ENCODE measurements around the gene TBX4. TPM values are rescaled to one million over a fixed set of nuclear protein-coding genes. Genes with fewer than 3 reads are reported as not detected.

The TBX4 gene
- total RNA-seq, 1 donor = under 0.01 TPM

DNA sequence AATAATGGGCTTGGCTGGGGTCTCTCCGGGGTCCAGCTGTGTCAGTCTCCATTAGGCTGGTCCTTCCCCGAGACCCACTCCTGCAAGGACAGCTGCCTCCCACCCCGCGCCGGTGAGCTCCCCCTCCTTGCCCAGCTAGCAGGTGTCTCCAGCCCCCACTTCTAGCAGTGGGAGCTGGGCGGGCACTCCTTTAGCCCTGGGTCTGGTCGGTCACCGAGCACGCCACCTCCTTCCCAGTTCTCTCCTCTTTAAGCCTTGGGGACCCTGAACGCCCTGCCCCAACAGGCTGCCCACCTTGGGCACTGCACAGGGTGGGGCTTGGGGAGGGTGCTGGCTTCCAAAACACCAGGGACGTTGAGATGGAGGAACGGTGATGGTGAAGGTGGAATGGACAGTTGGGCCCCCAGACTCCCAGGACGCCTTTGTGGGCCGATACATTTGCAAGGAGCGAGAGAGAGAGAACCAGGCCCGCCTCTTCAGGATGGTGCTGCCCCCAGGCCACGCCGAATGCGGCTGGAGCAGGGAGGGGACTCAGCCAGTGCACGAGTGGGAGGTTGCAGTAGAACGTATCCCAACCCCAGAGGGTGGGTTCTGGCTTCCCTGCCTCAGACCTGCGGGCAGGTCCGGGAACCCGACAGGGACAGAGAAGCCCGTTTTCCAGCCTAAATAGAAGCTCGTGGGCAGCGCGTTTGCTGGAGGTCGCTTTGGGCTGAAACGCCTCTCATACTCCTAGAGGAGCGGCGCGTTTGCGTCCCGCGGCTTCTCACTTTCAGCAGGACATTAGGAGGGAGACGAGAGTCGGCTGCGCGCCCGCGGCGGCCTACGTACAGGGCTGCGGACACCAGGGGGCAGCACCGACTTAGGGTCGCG, 41.8 kb upstream of the TBX4 start:
- Histone ChIP-seq H3K4me1 (ENCODE audit: insufficient read depth, low read length) (peaks cover 48% of the 10 kb centered on the region), H3K9me3 (ENCODE audit: low read depth, low read length) (no peaks in the 10 kb centered on the region), H3K27me3 (ENCODE audit: insufficient read depth, low read length) (peaks cover 74% of the 10 kb centered on the region), H3K4me3 (ENCODE audit: low read length) (no peak overlapping the region)

DNA sequence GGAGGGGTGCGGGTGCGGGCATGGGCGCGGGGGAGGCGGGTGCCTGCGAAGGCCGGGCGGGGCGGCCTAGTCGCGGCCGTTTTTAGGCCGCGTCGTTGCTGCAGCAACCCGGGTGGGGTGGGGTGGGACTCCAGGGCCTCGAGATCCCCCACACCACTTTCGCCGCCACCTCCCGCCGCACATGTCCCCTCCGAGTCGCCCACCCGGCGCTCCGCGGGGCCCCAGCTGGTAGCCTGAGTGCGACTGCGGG, 41.3 kb upstream of the TBX4 start:
- Histone ChIP-seq H3K4me1 (ENCODE audit: insufficient read depth, low read length) (peaks cover 45% of the 10 kb centered on the region), H3K27me3 (ENCODE audit: insufficient read depth, low read length) (peaks cover 69% of the 10 kb centered on the region), H3K4me3 (ENCODE audit: low read length) (no peak overlapping the region)

DNA sequence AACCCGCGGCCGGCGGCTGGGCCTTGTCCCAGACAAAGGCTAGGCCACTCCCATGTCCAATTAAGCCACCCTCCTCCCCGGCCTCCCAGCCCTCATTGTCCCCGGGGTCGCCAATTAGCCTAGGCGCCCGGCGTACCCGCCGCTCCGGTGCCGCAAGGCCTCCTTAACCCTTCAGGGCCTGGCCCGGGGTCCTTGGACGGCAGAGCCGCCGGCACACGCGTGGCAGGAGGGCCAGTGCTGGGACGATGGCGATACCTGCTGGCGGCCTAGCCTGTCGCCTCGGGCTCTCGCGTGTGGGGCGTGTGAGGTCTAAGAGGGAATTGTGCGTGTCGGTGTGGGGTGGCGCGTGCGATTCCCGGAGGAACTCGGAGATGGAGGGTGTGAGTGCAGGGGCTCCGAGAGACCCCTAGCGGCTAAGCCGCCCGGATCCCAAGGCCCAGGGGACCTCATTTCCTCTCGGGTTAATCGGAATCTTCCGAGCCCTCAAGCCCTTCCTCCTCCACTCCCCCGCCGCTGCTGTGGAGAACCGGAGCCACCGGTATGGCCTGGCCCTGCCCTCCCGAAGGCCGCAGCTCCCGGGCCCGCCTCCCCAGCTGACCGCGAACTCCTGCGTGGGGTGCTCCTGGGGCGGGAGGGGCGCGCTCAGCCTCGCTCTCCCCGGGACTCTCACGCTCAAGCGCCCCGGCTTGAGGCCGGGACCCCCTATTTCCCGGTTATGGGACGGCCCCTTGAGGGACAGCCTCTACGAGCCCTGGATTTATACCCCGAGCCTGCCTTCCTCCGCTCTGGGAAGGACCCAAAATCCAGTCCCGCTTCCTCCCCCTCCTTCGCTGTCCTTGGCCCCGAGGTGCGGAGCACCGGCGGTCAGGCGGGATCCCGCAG, 40.7 kb upstream of the TBX4 start:
- H3K9me3 ChIP-seq (ENCODE audit: low read depth, low read length) = no peaks in the 10 kb centered on the region
- peaks cover 63% of the 10 kb centered on the region for H3K27me3 ChIP-seq (ENCODE audit: insufficient read depth, low read length)
- peak overlapping the region; percentile 40 for H3K4me3 ChIP-seq (ENCODE audit: low read length)
- H3K4me1 ChIP-seq (ENCODE audit: insufficient read depth, low read length) = peaks cover 46% of the 10 kb centered on the region

More for the DNA sequence above, 41.3 kb upstream of the TBX4 start:
- H3K9me3 ChIP-seq (ENCODE audit: low read depth, low read length) = no peaks in the 10 kb centered on the region

GRCh38 chr17:61412143-61412859, 39.9 kb upstream of the TBX4 start:
- Histone ChIP-seq H3K4me1 (ENCODE audit: insufficient read depth, low read length) (peaks cover 48% of the 10 kb centered on the region), H3K9me3 (ENCODE audit: low read depth, low read length) (no peaks in the 10 kb centered on the region), H3K27me3 (ENCODE audit: insufficient read depth, low read length) (peaks cover 61% of the 10 kb centered on the region), H3K4me3 (ENCODE audit: low read length) (peak overlapping the region; percentile 40)

DNA sequence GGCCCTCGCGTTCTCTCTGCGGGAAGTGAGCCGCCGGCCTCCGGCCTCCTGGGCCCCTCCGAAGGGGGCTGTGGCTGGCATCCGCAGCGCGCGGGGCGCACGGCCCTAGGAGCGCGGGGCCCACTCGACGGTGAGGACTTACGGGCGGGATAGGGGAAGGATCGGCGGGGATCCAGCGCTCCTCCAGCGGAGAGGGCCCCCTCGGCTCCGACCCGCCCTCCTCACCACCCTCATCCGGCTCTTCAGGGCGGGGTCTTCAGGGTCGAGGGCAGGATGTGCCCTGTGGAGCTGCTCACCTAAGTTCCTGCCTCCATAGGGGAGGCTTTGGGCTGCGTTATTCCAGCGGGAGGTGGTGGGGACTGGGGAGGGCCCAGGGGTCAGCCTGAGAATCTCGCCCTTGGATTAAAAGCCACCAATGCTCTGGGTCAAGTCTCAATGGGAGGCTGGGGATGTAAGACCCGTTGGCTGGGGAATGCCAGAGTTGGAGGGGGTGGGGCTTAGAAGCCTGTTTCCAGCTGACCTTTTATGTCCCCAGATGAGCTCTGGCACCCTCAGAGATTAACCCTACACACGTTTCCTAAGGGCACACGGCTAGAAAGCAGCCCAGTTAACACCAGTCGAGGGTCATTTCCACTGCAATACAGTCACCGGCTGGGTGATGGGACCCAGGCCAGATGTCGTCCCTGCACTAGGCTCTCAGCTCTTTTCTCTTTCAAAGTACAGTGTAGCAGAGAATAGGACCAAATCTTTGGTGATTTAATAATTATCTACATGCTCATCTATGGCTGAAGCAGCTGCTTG, 39.2 kb upstream of the TBX4 start:
- Histone ChIP-seq H3K9me3 (ENCODE audit: low read depth, low read length) (no peaks in the 10 kb centered on the region), H3K4me1 (ENCODE audit: insufficient read depth, low read length) (peaks cover 47% of the 10 kb centered on the region), H3K27me3 (ENCODE audit: insufficient read depth, low read length) (peaks cover 55% of the 10 kb centered on the region), H3K4me3 (ENCODE audit: low read length) (peak overlapping the region; percentile 40)

GRCh38 chr17:61413661-61414126, 38.5 kb upstream of the TBX4 start:
- Histone ChIP-seq H3K9me3 (ENCODE audit: low read depth, low read length) (no peaks in the 10 kb centered on the region), H3K4me1 (ENCODE audit: insufficient read depth, low read length) (peaks cover 41% of the 10 kb centered on the region), H3K4me3 (ENCODE audit: low read length) (no peak overlapping the region), H3K27me3 (ENCODE audit: insufficient read depth, low read length) (peaks cover 49% of the 10 kb centered on the region)

DNA sequence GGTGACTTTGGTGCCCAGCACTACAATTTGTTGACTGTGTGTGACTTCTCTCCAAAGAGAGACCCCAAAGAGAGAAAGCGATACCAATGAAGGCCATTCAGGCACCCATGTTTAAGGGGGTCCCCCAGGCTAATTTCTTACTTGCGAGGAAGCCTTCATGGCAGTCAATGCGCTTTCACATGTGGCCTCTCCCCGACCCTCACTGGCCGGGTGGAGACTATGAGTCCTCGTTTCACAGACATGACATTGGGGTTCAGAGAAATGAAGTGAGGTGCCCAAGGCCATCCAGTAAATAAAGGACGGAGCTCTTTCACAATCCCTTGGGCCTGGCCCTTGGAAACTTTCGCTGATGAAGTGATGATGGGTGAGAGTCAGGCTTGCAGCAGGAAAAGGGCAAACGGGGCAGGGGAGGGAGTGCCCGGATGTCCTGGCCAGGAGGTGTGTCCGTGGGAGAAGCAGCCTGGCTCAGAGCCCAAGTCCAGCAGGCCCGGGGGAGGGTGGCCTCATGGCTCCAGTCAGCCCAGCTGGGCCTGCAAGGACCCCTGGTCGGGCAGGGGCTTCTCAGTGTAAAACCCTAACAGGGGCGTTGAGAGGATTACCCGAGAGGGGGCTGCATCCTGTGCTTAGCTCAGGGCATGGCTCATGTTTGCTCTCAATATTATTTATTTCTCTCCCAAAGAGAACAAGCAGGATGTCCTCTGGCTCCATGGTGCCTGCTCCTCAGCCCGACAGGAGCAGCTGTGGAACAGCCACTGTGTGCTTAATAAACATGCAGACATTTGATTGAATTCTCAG, 37.9 kb upstream of the TBX4 start:
- H3K9me3 ChIP-seq (ENCODE audit: low read depth, low read length) = no peaks in the 10 kb centered on the region
- H3K4me1 ChIP-seq (ENCODE audit: insufficient read depth, low read length) = peaks cover 37% of the 10 kb centered on the region
- peaks cover 44% of the 10 kb centered on the region for H3K27me3 ChIP-seq (ENCODE audit: insufficient read depth, low read length)
- no peak overlapping the region for H3K4me3 ChIP-seq (ENCODE audit: low read length)

DNA sequence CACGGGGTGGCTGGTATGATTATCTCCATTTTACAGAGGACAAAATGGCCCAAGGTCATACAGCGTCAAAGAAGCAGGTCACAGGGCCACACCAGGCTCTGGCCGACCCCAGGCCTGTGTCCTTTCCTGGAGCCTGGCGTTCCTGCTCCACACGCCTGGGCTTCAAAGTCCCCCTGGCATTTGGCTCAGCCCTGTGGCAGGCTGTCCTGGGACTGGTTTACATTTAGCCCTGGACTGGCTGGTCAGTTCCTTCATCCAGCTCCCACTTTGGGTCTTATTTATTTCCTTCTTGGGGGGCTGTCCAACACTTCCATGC, 37.3 kb upstream of the TBX4 start:
- Histone ChIP-seq H3K27me3 (ENCODE audit: insufficient read depth, low read length) (peaks cover 41% of the 10 kb centered on the region), H3K9me3 (ENCODE audit: low read depth, low read length) (no peaks in the 10 kb centered on the region), H3K4me3 (ENCODE audit: low read length) (no peak overlapping the region), H3K4me1 (ENCODE audit: insufficient read depth, low read length) (peaks cover 34% of the 10 kb centered on the region)

DNA sequence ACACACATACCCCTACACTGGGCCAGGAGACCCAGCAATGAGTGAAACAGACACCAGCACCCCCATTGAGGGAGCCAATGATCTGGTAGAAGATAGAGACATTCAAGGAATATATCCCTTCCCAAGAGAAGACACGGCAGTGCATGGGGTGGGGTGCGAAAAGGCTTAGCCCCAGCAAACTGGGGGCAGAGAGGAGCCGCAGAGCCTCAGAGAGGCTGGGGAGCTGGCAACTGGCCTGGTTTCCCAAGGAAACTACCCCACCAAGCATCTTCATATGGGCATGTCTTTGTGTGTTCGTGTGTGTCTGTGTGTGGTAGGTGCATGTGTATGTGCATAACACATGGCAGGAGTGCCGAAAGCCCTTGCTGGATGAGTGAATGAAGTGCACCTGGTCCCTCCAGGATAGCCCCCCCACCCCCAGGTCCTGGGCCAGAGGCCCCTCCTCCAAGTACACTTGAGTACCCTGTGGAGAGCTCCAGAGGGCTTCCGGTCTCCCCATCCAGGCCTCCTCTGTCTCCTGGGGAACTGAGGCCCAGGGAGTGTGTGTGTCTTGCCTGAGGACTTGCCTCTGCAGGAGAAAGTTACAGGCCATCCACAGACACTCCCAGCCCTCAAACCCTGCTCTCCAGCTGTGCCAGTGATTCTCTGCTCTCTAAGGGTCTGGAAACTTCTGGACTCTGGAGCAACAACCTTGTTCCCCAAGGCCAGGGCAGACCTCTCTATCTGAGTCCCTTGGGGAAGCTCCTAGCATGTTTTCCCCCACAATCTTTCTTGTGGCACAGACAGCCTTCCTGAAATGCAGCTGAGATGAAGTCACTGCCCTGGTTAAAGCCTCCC, 36.6 kb upstream of the TBX4 start:
- H3K27me3 ChIP-seq (ENCODE audit: insufficient read depth, low read length) = peaks cover 35% of the 10 kb centered on the region

DNA sequence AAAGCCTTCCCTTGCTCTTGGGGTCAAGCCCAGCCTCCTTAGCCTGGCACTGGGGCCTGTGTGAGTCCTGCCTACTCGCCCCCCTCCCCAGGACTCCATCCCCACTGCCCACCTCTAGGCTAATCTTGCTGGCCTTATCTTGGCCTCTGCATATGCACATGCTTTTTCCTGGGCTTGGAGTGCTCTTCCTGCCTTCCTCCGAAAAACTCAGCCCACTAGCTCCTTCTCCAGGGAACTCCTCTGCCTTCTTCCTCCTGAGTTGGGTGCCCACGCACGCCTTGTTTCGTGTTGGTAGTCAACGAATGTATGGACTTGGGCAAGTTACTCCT, 36.0 kb upstream of the TBX4 start:
- H3K9me3 ChIP-seq (ENCODE audit: low read depth, low read length) = no peaks in the 10 kb centered on the region
- H3K4me1 ChIP-seq (ENCODE audit: insufficient read depth, low read length) = peaks cover 21% of the 10 kb centered on the region
- H3K4me3 ChIP-seq (ENCODE audit: low read length) = no peak overlapping the region
- peaks cover 37% of the 10 kb centered on the region for H3K27me3 ChIP-seq (ENCODE audit: insufficient read depth, low read length)

More for the DNA sequence above, 36.6 kb upstream of the TBX4 start:
- peaks cover 27% of the 10 kb centered on the region for H3K4me1 ChIP-seq (ENCODE audit: insufficient read depth, low read length)
- no peak overlapping the region for H3K4me3 ChIP-seq (ENCODE audit: low read length)
- H3K9me3 ChIP-seq (ENCODE audit: low read depth, low read length) = no peaks in the 10 kb centered on the region

- H3K4me1 ChIP-seq (ENCODE audit: insufficient read depth, low read length) = peaks cover 15% of the 10 kb centered on the region
- peaks cover 35% of the 10 kb centered on the region for H3K27me3 ChIP-seq (ENCODE audit: insufficient read depth, low read length)
- no peaks in the 10 kb centered on the region for H3K9me3 ChIP-seq (ENCODE audit: low read depth, low read length)
- H3K4me3 ChIP-seq (ENCODE audit: low read length) = no peak overlapping the region
These were observed 35.5 kb upstream of the TBX4 start for GRCh38 chr17:61416540-61417363.

DNA sequence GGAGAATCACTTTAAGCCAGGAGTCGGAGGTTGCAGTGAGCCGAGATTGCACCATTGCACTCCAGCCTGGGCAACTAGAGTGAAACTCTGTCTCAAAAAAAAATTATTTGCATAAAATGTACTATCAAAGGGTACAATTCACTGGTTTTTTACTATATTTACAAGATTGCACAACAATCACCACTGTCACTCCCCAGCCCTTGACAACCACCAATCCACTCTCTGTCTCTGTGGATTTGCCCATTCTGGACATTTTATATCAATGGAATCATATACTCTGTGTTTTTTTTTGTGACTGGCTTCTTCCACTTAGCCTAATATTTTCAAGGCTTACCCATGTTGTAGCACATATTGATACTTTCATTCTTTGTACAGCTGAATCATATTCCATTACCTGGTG, 33.8 kb upstream of the TBX4 start:
- peaks cover 3% of the 10 kb centered on the region for H3K4me1 ChIP-seq (ENCODE audit: insufficient read depth, low read length)
- peaks cover 26% of the 10 kb centered on the region for H3K27me3 ChIP-seq (ENCODE audit: insufficient read depth, low read length)
- no peaks in the 10 kb centered on the region for H3K9me3 ChIP-seq (ENCODE audit: low read depth, low read length)
- H3K4me3 ChIP-seq (ENCODE audit: low read length) = no peak overlapping the region

All from mononuclear cell (primary cell).